SJCRH30 (cell line): ENCODE measurements around the gene GGTA1. TPM values are rescaled to one million over a fixed set of nuclear protein-coding genes. Genes with fewer than 3 reads are reported as not detected.
"Not testable (repeated sequence)": the region's sequence is repeated elsewhere in the genome, so short reads cannot be mapped to it uniquely, and the experiment has no call there.

Experiments used
- DNase-seq, 2 experiments: peaks; one replicate each; pipeline ENCODE4 v3.0.0-alpha.2; 2015 to 2020
- H3K27ac ChIP-seq: fragments of 250-450 bp; sonication (Bioruptor Pico); 2 replicates; pipeline ENCODE4 v1.5.1; 2020; ENCODE audit warnings: mild to moderate bottlenecking, moderate library complexity
- H3K27me3 ChIP-seq: fragments of 250-450 bp; sonication (Bioruptor Pico); 2 replicates; pipeline ENCODE4 v1.5.1; 2020; ENCODE audit warnings: mild to moderate bottlenecking, moderate library complexity
- H3K36me3 ChIP-seq: fragments of 250-450 bp; sonication (Bioruptor Pico); 2 replicates; pipeline ENCODE4 v1.5.1; 2020; ENCODE audit warnings: mild to moderate bottlenecking, moderate library complexity
- H3K4me1 ChIP-seq: fragments of 250-450 bp; sonication (Bioruptor Pico); 2 replicates; pipeline ENCODE4 v1.5.1; 2020; ENCODE audit warnings: mild to moderate bottlenecking, moderate library complexity
- H3K4me3 ChIP-seq: fragments of 250-450 bp; sonication (Bioruptor Pico); 2 replicates; pipeline ENCODE4 v1.5.1; 2020; ENCODE audit warnings: mild to moderate bottlenecking, moderate library complexity
- H3K9me3 ChIP-seq: fragments of 250-450 bp; sonication (Bioruptor Pico); replicated peaks from 2 replicates; pipeline ENCODE4 v1.5.1; 2020; ENCODE audit warnings: mild to moderate bottlenecking, moderate library complexity
- total RNA-seq: library from RNA; depleted of rRNA; stranded (reverse); fragments of >200 nt; shearing (Covaris generic); gene quantifications from 2 replicates; pipeline ENCODE4 v1.2.3, GENCODE V29; 2014; rRNA removed

GGTA1 gene
- total RNA-seq, 1 experiment from 2014 or later, result not detected

DNA sequence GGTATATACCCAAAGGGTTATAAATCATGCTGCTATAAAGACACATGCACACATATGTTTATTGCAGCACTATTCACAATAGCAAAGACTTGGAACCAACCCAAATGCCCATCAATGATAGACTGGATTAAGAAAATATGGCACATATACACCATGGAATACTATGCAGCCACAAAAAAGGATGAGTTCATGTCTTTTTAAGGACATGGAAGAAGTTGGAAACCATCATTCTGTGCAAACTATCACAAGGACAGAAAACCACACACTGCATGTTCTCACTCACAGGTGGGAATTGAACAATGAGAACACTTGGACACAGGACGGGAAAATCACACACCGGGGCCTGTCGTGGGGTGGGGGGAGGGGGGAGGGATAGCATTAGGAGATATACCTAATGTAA lies 62.6 kb downstream of the GGTA1 start:
- H3K4me1 ChIP-seq, DNase-seq, H3K27me3 ChIP-seq, H3K36me3 ChIP-seq, H3K27ac ChIP-seq, H3K9me3 ChIP-seq, H3K4me3 ChIP-seq: not testable (repeated sequence)

DNA sequence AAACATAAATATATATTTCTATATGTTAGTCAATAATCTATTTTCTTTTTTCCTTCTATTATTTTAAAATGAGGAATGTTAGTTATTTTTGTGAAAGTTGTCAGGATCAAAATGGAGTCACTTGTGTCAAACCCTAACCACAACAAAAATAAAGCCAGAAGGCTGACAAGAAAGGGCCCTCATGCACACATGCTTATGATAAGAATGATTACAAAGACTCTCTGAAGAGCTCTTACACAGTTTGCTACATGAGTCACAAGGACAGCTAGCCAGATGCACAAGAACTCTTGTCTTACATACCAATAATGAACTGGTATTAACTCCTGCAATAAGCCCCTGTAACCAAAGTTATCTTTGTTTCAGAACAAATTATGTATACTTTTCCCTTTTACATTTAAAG lies 64.7 kb downstream of the GGTA1 start:
- no peak overlapping the region for H3K4me3 ChIP-seq
- no peak for DNase-seq
- no peaks in the 10 kb centered on the region for H3K36me3 ChIP-seq
- H3K4me1 ChIP-seq, result 0 out of 2 replicates have a peak, but pooled peaks cover 3% of the 10 kb centered on the region
- no peaks in the 10 kb centered on the region for H3K9me3 ChIP-seq
- no peaks in the 10 kb centered on the region; the same call in none of the 2 replicates for H3K27me3 ChIP-seq
- no peak overlapping the region for H3K27ac ChIP-seq

DNA sequence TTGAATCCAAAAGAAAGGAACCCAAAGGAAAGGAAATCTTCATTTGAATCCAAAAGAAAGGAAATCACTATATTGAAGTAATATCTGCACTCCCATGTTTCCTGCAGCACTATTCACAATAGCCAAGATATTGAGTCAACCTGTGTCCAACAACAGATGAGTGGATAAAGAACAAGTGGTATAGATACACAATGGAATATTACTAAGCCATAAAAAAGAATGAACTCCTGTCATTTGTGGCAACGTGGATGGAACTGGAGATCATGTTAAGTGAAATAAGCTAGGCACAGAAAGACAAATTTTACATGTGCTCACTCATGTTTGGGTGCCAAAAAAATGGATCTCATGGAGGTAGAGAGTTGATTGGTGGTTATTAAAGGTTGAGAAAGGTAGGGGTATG lies 71.7 kb downstream of the GGTA1 start:
- Histone ChIP-seq H3K4me1 (no peaks in the 10 kb centered on the region), H3K27me3 (no peaks in the 10 kb centered on the region; the same call in 1 of the 2 replicates)

DNA sequence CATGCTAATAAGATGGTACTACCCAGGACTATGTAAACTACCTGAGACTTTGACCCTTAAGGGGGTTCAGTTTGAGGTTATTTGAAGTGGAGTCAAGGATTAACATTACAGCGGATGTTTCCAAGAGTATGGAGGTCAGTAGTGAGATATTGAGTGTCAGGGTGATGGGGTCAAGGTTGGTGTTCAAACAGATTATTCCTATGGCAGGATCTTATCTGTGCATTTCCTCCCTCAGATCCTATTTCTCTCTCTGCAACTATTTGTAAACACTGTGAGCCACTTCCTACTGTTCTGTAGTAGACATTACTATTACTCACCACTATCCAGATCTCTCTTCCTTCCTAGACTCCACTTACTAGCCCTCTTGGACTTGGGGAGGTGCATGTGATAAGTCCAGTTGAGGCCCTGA lies 75.6 kb downstream of the GGTA1 start:
- Histone ChIP-seq H3K9me3 (peaks cover 22% of the 10 kb centered on the region), H3K4me1 (no peaks in the 10 kb centered on the region), H3K27me3 (peaks cover 4% of the 10 kb centered on the region; the same call in 1 of the 2 replicates), H3K36me3 (no peaks in the 10 kb centered on the region), H3K27ac (no peak overlapping the region), H3K4me3 (no peak overlapping the region)
- DNase-seq, result no peak

More for the DNA sequence above, 71.7 kb downstream of the GGTA1 start:
- no peak for DNase-seq
- no peaks in the 10 kb centered on the region for H3K36me3 ChIP-seq
- H3K4me3 ChIP-seq, result no peak overlapping the region
- H3K9me3 ChIP-seq, result peaks cover 18% of the 10 kb centered on the region
- no peak overlapping the region for H3K27ac ChIP-seq

DNA sequence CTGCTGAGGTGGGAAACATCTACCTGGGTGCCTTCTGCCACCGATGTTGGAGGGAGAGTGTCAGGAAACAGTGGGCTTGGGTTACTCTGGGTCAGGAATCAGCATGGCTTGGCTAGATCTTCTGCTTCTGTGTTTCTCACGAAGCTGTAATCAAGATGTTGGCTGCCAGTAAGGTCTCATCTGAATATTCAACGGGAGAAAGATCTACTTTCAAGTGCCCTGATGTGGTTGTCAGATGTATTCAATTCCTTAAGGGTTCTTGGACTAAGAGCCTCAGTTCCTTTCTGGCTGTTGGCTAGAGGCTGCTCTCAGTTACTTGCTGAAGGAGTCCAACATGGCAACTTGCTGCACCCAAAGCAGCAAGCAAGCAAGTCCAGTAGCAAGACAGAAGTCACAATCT lies 87.7 kb downstream of the GGTA1 start:
- no peak overlapping the region for H3K27ac ChIP-seq
- no peak overlapping the region for H3K4me3 ChIP-seq
- 0 out of 2 replicates have a peak, but pooled peaks cover 3% of the 10 kb centered on the region for H3K27me3 ChIP-seq
- no peaks in the 10 kb centered on the region for H3K4me1 ChIP-seq
- no peaks in the 10 kb centered on the region for H3K36me3 ChIP-seq
- no peak for DNase-seq
- H3K9me3 ChIP-seq, result no peaks in the 10 kb centered on the region

DNA sequence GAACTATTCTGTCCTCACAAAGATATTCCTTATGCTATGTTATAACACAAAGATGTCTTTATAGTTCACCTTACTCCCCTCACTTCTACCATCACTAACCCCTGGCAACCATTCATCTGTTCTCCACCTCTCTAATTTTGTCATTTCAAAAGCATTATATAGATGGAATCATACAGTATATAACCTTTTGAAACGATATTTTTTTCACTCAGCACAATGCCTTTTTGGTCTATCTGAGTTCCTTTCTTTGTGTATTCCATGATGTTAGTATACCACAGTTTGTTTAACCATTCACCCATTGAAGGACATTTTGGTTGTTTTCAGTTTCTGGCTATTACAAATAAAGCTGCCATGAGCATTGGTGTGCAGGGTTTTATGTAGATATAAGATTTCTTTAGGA lies 93.7 kb downstream of the GGTA1 start:
- H3K4me1 ChIP-seq, result no peaks in the 10 kb centered on the region
- no peaks in the 10 kb centered on the region for H3K27me3 ChIP-seq
- H3K36me3 ChIP-seq, result no peaks in the 10 kb centered on the region
- H3K9me3 ChIP-seq, result peaks cover 6% of the 10 kb centered on the region; the same call in 1 of the 2 replicates
- no peak for DNase-seq
- H3K27ac ChIP-seq, result no peak overlapping the region
- no peak overlapping the region for H3K4me3 ChIP-seq

Other genes starting within 250 kb of the GGTA1 start
- 43.4 and 44.1 TPM in 2 replicates for gene GSN, start 231.7 kb downstream of the GGTA1 start, total RNA-seq
- gene STOM, start 129.6 kb downstream of the GGTA1 start, total RNA-seq, result 31.6 and 32.8 TPM in 2 replicates
- 18.2 and 18.7 TPM in 2 replicates for gene DAB2IP, start 151.8 kb upstream of the GGTA1 start, total RNA-seq